ENCODE measurements around the gene PTPRH. TPM values are rescaled to one million over a fixed set of nuclear protein-coding genes. Genes with fewer than 3 reads are reported as not detected.

Gene PTPRH
- total RNA-seq, 1 donor from 2014 or later: 0.54 TPM

- ATAC-seq (ENCODE audit: poor library complexity): no peak
- intact Hi-C loops (cut with DNase I): no loop called here
These were observed 9.6 kb downstream of the PTPRH start for GRCh38 chr19:55199620-55200204.

GRCh38 chr19:55198651-55199050 lies 10.7 kb downstream of the PTPRH start:
- intact Hi-C loops (cut with DNase I): no loop called here
- DNase-seq (no peak), ATAC-seq (ENCODE audit: poor library complexity) (no peak)

More at GRCh38 chr19:55199620-55200204, 9.6 kb downstream of the PTPRH start:
- no peak for DNase-seq

GRCh38 chr19:55197528-55197927 lies 11.8 kb downstream of the PTPRH start:
- intact Hi-C loops (cut with DNase I): no loop called here
- ATAC-seq (ENCODE audit: poor library complexity): no peak
- no peak for DNase-seq

GRCh38 chr19:55196803-55197202 lies 12.5 kb downstream of the PTPRH start:
- ATAC-seq (ENCODE audit: poor library complexity): no peak
- intact Hi-C loops (cut with DNase I): no loop called here
- DNase-seq: no peak

DNA sequence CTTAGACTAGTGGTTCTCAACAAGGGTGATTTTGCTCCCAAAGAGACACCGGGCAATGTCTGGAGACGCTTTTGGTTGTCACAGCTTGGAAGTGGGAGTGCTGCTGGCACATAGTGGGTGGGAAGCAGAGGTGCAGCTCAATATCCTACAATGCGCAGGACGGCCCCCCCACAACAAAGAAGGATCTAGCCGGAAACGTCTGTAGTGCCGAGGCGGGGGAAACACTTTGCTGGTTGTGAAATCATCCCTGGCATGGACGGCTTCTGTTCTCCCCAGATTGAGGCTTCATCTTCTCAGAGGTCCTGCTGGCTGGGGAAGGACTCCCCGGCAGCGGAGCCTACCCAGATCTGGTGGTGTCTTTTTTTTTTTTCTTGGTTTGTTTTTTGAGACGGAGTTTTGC lies 15.8 kb downstream of the PTPRH start:
- ATAC-seq (ENCODE audit: poor library complexity) (no peak), DNase-seq (no peak)
- intact Hi-C loops (cut with DNase I): no loop called here

GRCh38 chr19:55189403-55189835 lies 19.9 kb downstream of the PTPRH start:
- intact Hi-C loops (cut with DNase I): no loop called here
- ATAC-seq (ENCODE audit: poor library complexity): no peak
- DNase-seq: no peak

- ATAC-seq (ENCODE audit: poor library complexity) (no peak), DNase-seq (no peak)
- intact Hi-C loops (cut with DNase I): no loop called here
These were observed 20.7 kb downstream of the PTPRH start for GRCh38 chr19:55188625-55189024.

DNA sequence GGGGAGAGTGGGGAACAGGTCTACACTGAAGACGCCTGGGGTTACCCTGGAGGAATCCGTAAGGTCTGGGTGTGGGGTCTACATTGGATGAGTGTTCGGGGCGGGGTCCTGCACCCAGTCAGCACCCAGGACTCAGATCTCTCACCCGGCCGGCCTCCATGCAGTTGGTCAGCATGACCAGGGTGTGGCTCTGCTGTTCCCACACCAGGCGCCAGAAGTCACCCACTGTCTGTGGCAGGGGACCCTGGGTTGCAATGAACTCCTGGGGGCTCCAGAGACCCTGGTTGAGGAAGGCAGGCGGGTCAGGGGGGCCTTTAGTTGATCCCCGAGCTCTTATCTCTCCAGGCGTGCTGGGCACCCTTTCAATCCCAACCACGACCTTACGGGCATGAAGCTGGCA lies 23.2 kb downstream of the PTPRH start:
- intact Hi-C loops (cut with DNase I): no loop called here
- no peak for ATAC-seq (ENCODE audit: poor library complexity)
- DNase-seq: no peak

GRCh38 chr19:55181740-55182139 lies 27.6 kb downstream of the PTPRH start:
- ATAC-seq (ENCODE audit: poor library complexity) (no peak), DNase-seq (no peak)
- intact Hi-C loops (cut with DNase I): no loop called here

- ATAC-seq (ENCODE audit: poor library complexity) (peak; percentile 87), DNase-seq (no peak)
- intact Hi-C loops (cut with DNase I): no loop called here
These were observed 29.5 kb downstream of the PTPRH start, which contains the start of gene SYT5 for GRCh38 chr19:55179606-55180484. TSS of gene SYT5 (minus strand) at chr19:55180289. CDS start at chr19:55179041, 1,248 bp downstream.

- intact Hi-C loops (cut with DNase I): no loop called here
- DNase-seq (peak; percentile 76), ATAC-seq (ENCODE audit: poor library complexity) (peak; percentile 79)
These were observed 30.3 kb downstream of the PTPRH start for GRCh38 chr19:55178781-55179599.

GRCh38 chr19:55176076-55176475 lies 33.2 kb downstream of the PTPRH start:
- no peak for ATAC-seq (ENCODE audit: poor library complexity)
- intact Hi-C loops (cut with DNase I): no loop called here
- no peak for DNase-seq

DNA sequence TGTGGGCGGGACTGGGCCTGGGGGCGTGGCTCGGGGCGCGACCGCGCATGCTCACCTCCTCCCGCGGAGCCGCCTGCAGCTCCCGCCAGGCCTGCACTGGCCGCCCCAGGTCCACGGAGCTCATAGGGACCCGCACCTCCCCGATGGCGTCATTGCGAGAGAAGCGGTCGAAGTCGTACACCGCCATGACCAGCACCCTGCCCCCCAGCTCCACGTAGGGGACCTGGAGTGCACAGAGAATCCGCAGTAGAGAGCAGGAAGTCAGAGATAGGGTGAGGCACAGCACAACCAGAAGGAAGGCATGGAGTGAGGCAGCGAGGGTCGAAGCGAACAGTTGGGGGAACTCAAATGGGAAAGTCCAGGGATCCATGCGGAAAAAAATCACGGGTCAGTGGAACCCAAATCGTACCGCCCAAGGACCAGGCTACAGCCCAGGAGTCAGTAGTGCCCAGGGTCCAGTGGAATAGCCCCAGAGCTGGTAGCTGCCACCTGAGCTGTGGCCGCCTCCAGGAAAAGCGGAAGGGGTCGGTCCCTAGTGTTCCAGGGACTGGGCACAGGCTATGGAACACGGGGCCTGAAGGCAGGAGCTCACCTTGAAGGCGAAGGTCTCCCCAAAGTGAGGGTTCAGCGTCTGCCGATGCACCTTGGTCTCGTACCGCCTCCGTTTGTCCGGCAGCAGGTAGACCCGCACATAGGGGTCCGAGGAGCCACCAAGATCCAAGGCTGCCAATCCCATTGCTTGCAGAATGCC lies 34.0 kb downstream of the PTPRH start:
- intact Hi-C loops (cut with DNase I): no loop called here
- DNase-seq: no peak

DNA sequence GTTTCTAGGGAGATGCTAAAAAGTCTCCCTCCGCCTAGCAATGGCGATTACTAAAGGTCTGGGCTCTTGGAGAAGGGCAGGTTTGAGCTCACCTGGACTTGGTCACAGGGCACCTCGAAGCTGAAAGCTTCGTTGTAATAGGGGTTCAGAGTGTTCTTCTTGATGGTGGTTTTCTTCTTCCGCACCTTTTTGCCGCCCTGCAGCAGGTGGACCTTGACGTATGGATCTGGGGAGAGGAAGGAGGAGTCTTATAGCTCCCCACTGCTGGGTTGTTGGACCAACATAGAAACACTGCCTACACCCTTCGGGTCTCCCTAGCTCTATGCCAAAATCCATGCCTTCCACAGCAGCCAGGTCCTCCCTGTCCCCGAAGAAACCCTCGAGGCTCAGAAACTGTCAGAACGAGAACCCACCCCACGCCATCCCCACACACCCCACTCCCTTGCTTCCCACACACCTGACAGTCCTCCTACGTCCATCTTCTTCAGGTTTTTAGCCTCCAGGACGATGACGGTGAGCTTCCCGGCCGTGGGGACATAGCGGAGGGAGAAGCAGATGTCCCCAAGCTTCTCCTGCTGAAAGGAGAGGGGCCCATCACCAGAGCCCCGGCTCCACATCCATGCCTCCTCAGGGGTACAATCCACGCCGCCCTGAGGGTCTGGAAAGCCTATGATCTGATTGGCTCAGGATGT lies 34.7 kb downstream of the PTPRH start:
- no peak for ATAC-seq (ENCODE audit: poor library complexity)
- intact Hi-C loops (cut with DNase I): no loop called here
- no peak for DNase-seq

More for the DNA sequence above, 34.0 kb downstream of the PTPRH start:
- no peak for ATAC-seq (ENCODE audit: poor library complexity)

GRCh38 chr19:55173714-55174409 lies 35.4 kb downstream of the PTPRH start:
- intact Hi-C loops (cut with DNase I): no loop called here
- DNase-seq (peak; percentile 75), ATAC-seq (ENCODE audit: poor library complexity) (peak; percentile 72)

GRCh38 chr19:55173186-55173713 lies 36.1 kb downstream of the PTPRH start:
- intact Hi-C loops (cut with DNase I): no loop called here
- peak; percentile 25 for ATAC-seq (ENCODE audit: poor library complexity)
- DNase-seq: no peak

- ATAC-seq (ENCODE audit: poor library complexity) (no peak), DNase-seq (no peak)
- intact Hi-C loops (cut with DNase I): no loop called here
These were observed 36.6 kb downstream of the PTPRH start for GRCh38 chr19:55172741-55173140.
